Measurements from ENCODE around the gene GALNT15.

GALNT15 gene, protein sequence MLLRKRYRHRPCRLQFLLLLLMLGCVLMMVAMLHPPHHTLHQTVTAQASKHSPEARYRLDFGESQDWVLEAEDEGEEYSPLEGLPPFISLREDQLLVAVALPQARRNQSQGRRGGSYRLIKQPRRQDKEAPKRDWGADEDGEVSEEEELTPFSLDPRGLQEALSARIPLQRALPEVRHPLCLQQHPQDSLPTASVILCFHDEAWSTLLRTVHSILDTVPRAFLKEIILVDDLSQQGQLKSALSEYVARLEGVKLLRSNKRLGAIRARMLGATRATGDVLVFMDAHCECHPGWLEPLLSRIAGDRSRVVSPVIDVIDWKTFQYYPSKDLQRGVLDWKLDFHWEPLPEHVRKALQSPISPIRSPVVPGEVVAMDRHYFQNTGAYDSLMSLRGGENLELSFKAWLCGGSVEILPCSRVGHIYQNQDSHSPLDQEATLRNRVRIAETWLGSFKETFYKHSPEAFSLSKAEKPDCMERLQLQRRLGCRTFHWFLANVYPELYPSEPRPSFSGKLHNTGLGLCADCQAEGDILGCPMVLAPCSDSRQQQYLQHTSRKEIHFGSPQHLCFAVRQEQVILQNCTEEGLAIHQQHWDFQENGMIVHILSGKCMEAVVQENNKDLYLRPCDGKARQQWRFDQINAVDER

DNA sequence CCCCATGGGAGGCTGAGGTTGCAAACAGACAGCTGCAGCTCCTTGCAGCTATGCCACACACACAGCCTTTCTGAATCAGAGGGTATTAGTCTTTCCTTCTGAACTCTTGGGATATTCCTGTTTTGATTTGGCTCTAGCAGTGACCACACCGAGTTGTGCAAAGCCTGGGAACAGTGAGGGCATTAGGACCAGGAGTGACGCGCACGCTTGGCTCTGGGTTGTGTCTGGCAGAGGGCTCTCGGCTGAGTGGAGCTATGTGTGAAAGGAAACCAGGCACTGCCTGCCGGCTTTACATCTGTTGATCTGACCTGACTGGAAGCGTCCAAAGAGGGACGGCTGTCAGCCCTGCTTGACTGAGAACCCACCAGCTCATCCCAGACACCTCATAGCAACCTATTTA lies at the start of gene GALNT15:
TSS of gene GALNT15 (plus strand) at position 292 of the 400 bp plus-strand sequence. CDS start 472 bp downstream, outside the sequence.
- DNase-seq (ENCODE audit: low read depth) = no peak

DNA sequence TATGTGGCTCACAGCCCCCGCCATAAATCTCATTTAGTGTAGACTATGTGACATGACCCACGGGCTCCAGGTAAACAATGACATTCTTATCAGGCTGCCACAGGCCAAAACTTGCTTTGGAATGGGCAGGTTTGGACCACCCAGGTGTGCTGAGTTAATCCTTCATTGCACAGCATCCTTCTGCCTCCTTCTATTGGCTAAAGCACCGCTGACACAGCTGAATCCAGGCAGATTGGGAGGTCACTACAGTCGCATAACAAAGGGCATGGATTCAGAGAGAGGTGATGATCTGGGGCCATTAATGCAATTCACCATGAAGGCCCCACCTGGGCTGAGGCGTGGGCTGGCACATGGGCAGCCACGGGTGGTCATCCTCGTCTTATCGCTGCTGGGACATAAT lies 47.8 kb upstream of the GALNT15 start:
- DNase-seq (ENCODE audit: low read depth) = no peak

DNA sequence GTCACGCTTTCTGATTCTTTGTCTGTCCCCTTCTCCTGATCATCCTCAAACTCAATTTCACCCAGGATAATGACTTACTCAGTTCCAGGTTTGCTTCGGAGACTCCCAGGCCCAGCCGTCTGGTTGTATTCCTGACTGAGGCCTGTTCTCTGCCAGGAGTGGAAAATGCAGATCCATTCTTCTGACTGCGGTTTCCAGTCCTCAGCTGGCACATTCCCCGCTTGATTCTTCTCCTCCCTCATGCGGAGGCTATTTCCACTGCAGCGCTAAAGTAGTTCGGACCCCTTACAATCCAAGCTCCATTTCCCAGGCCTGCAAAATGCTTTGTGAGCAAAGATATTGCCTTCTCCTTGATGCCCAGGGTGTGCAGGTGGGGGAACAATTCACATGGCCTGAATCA lies 47.2 kb upstream of the GALNT15 start:
- no peak for DNase-seq (ENCODE audit: low read depth)

DNA sequence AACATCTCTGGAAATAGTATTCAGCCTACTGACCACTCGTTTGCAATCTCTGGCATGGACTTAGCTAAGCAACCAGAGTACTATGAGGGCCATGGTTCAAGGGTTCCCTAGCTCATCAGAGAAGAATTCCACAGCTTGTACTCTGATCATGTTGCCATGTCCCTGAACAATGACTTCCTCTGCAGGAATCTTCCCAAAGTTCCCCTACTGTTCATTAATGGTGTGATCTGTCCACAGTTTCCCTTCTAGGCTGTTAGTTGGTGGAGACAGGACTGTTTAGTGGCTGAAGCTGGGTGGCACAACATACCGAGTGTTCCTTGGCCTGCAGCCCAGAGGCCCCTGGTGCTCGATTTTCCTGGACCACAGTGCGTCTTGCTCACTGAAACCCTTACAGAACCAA lies 44.4 kb upstream of the GALNT15 start:
- DNase-seq (ENCODE audit: low read depth) = no peak

DNA sequence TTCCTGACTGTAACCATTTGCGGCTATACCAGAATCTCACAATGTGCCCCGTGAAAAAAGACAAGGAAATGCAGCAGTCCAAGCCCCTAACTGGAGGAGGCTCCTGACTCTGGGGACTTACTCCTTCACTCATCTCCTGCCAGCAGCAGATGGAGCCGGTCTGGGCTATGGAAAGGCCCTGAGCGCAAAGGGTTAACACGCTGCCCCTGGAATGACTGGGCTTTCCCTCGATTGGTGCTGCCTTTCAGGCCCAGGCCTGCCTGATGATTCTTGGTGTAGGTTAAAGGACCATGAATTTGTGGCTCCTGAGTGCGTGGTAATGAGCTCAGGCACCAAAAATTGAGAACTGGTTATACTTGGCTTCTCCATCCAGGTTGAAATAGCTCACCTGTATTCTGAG lies 42.3 kb upstream of the GALNT15 start:
- no peak for DNase-seq (ENCODE audit: low read depth)

DNA sequence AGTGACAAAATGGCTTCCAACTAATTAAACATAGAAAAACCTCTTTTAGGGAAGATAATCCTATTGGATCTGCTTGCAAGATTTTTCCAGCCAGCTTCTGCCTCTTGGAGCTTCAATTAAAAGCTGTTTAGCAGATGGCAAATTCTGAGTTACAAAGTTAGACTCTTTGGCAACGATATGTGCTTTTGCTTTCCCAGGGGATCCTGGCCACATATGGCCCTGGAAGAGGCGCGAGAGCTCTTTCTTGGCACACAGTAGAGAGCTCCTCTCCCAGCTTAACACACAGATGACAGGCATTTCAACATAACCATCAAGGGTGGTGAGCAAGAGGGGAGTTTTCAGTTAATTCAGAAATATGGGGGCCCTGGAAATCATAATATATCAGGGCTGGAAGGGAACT lies 41.6 kb upstream of the GALNT15 start:
- no peak for DNase-seq (ENCODE audit: low read depth)

DNA sequence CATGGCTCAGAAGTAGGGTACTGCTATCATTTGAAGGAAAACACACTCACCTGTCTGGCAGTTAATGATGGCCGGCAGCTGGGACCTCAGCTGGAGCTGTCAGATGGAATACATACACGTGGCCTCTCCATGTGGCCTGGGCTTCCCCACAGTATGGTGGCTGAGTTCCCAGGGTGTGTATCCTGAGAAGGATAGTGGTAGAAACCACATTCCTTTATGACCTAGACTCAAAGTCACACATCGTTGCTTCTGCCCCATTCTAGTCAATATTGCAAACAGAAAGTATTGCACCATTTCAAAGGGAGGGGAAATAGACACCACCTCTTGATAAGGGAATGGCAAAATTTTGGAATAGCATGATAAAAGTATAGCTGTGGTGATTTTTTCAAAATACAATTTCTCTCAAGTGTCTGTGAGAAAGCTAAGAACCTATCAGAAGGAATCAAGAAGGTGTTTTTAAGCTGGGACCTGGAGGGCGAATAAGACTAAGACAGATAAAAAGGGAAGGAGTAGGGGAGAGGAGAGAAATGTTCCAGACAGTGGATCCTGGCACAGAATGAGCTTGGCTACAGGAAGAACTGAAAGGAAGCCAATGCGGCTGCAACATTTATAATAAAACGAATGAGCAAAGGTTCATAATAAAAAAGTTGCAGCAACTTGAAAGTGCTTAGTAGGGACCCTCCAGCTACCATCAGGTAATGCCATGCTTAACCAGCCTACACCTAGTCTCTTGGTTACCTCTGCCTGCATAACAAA lies 40.1 kb upstream of the GALNT15 start:
- DNase-seq (ENCODE audit: low read depth) = no peak

DNA sequence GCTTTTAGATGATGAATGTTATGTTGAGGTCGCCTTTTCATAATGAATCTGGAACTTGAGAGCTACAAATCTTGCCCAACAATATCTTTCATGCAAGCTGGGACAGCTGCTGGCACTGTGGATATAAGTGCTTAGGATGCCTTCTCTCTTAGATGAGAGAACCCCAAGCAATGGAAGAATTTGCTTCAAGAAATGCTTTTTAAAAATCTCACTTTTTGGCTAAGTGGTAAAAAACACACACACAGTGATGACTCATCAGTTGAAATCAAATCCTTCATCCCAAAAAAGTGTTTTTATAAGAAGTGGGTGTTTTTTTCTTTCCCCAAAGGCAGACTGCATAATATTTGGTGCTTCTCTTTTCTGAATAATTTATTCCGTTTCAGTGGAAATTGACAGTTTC lies 38.4 kb upstream of the GALNT15 start:
- no peak for DNase-seq (ENCODE audit: low read depth)

DNA sequence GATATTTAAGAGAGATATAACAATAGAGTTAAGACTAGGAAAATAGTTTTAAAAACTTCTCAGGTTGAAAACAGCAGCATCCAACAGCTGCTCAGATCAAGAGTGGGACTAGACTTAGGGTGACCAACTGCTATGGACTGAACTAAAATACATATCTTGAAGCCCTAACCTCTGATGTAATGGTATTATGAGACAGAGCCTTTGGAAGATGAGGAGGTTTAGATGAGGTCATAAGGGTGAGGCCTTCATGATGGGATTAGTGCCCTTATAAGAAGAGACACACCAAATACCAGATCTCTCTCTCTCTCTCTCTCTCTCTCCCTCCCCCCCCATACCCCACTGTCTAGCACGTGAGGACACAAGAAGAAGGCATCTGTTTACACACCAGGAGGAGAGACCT lies 37.4 kb upstream of the GALNT15 start:
- DNase-seq (ENCODE audit: low read depth) = no peak

DNA sequence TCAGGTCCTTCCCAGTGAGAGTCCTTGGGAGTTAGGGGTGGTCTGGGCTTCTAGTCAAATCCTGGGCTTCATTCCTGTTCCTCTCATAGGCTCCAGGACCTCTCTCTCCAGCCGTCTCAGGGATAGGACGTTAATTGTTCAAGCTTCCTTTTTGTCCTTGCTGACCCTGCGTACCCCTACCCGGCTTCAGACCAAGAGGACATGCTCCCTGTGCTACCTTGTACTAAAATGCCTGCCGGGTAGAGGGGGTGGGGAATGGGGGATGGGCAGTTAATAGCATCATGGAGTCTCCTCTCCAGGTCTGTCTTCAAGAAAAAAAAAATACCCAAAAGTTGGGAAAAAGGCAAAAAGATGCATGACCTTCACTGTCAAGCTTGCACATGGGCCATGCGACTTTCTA lies 36.5 kb upstream of the GALNT15 start:
- no peak for DNase-seq (ENCODE audit: low read depth)

DNA sequence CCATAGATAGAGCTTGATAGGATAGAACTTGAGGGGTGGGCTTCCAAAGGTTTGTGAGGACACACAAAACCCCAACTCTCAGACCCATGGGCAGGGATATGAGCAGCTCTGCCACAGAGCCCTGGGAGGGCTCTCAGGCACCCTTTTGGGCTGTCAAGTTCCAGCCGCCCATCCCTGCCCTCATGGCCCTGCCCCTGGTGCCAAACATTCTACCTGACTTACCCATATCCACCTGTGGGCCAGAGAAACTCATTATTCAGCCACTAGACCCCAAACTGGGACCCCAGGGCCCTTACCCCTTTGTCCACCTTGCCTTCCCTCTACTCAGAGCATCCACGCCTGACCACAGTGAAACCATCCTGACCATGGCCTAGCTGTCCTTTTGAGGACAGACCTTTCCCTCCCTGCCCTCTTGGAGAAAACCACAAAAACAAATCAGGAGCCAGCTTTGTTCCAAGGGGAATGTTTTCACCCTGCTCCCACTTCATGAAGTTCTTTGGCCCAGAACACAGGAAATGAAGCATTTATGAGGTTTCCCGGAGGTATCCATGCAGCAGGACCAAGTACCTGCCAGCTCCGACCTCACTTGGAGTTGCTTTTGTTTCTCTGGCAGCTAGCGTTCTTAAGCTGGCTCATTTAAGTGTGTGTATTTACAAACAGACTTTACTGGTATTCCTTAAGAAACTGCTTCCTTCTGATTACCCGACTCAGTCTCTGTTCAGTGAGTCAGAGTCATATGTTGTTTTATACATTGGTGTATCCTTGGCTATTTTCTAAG lies 34.2 kb upstream of the GALNT15 start:
- DNase-seq (ENCODE audit: low read depth) = no peak

DNA sequence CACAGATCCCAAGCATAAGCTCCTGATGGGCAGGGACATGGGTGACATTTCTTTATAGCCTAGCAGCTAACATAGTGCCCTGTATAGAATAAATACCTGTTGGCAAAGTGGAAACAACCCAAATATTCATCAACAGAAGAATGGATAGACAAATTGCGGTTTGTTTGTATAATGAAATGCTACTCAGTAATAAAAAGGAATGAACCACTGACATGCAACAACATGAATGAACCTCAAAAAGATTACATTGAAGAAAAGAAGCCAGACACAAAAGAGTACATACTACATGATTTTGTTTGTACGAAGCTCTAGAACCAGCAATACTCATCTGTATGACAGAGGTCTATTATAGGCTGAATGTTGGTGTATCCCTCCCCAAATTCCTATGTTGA lies 33.6 kb upstream of the GALNT15 start:
- DNase-seq (ENCODE audit: low read depth) = no peak

DNA sequence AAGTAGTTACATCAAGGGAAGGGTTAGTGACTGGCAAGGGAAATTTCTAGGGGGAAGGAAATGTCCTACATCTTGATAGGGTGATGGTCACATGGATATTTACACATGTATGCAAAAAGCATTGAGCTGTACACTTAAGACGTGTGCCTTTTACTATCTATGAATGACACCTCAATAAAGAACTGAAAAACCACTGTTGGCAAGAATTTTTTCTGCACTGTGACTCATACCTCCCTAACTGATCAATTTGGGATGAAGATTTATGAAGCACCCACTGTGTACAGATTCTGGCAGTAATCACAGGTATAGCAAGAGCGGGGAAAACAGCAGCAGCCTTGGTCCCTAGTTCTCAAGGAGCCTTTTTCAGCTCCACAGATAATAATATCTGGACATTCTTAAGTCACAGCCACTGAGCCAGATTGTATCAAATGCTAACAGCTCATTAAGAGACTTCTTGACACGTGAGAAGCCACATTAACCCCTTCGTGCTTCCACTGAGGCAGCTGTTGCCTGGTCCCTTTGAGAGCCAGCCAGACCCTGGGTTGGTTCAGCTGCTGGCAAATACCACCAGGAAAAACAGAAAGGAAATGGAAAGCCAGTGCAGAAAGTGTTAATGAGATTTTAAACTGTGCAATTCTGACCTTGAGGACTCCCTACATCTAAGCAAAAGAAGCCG lies 32.0 kb upstream of the GALNT15 start:
- no peak for DNase-seq (ENCODE audit: low read depth)

DNA sequence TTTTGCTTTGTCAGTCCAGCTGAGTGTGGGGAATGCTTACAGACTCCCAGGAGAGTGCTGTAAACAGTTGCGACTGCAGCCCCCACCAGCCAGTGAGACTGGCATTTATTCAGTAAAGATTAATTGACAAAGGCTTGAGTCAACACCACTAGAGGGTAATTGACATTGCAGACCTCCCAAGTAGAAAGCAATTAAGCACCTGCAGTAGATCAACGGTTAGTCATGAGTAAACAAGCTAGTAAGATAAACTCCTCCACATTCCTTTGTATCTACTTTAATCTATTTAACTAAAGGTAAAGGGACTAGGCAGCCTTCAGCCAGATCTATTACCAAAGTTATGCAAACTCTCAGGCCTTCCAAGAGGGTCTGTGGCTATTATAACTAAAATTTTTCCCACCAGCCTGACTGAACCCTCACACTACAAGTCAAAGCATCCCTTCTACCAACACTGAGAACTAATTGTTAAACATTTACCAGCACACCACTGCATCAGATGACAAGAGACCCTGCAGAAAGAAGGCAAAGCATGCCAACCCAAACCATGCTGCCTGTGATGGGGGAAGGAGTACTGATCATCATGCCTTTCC lies 30.5 kb upstream of the GALNT15 start:
- no peak for DNase-seq (ENCODE audit: low read depth)

DNA sequence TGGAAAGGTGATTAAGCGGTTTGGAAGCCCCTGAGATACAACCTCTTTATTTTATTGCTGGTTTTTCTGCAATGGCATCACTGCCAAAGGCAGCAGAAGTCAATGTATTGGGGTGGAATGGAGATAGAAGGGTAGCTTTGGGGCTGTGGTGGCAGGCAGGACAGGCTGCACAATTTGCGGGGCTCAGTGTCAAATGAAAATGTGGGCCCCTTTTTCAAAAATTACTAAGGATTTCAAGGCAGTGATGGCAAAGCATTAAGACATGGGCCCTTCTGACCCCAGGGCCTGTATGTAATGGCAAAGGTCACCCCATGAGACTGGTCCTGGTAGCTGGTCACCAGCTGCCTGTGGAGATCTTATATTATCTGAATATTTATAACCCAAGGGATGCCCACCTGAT lies 29.3 kb upstream of the GALNT15 start:
- no peak for DNase-seq (ENCODE audit: low read depth)

DNA sequence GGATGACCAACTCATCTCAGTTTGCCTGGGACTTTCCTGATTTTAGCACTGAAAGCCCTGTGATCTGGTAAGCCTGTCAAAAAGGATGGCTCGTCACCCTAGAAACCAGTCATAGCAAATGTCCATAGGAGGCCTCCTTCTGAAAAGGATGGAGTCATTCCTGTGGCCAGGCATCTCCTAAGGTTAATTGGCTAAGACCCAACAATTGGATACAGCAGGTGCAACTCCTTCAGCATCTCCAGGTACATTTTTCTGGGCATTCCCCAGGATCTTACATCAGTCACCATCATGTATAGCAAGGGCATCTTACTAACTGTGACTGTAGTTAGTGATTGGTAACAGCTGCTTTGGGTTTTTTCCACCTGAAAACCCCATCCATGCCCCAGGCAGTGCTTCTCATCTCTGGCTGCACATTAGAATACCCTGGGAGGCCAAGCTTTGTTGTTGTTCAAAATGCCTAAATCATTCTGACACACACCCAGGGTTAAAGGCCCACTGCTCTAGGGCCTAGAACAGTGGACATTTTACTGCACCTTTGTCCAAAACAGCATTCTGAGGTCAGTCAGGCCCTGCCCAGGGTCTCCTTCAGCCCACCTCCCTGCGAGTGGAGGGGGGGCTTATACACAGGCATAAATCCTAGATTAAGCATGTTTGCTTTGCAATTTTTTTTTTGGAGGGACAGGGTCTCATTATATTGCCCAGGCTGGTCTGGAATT lies 28.3 kb upstream of the GALNT15 start:
- DNase-seq (ENCODE audit: low read depth) = no peak

DNA sequence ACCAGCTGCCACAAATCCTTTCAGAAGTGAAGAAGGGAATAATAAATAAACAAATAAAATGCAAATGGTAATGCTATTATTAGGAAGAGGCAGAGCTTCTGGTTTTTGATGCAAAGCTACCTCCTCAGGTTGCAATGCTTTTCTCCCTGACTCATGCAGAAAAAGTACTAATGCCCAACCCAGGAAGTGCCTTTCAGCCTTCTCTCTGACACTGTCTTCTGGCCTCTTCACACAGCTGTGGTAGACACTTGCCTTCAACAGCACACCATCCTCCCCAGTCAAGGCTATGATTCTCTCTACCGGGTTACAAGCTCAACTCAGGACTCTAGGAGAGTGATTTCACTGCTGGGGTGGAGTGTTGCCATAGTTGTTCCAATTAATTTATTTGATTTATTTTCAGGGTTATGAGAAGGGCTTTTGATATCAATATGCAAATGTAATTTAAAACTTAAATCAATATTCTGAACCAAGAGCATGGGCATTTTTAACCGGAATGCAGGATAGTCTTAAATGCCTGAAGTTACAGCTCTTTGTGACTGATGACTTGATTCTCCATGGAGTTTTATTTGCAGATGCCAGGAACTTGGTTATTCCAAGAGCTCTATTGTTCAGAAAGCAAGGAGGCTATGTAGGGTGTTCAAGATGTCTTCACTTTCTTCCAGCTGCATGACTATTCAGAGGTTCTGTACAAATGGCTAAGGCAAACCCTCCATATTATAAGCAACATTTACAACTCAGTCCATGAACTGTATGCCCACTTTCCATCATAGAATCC lies 27.1 kb upstream of the GALNT15 start:
- no peak for DNase-seq (ENCODE audit: low read depth)

DNA sequence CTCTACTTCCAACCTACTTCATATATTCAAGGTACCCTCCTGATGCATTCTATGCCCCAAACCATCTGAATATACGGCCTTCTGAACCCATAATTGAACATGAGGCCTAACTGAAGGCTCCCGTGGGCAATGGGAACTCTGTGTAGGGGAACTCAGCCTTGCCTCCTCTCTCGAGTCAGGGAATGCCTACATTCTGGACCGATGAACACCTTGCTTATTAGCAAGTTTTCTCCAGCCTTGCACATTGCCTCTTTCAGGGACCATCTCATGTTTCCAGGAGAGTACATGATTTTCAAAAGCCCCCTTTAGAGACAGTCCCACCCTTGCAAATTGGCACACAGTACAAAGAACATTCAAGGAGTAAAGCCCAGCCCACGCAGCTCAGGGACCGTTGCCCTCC lies 26.3 kb upstream of the GALNT15 start:
- no peak for DNase-seq (ENCODE audit: low read depth)

DNA sequence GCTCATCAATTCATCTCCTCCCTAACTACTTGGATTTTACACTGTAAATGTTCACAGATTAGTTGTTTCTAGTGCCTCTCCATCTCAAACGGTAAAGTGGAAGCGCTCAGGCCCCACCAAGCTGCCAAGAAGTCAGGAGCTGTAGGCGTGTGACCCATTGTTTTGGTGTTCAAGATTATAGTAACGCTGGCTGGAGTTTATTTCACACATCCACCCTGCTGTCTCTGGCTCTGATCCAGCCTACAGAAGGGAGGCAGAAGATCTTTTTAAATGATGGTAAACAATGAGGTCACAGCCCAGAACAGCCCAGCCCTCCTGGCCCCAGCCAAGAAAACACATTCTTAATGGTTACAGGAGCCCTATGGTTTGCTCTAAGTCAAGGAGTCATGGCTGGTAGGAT lies 25.7 kb upstream of the GALNT15 start:
- no peak for DNase-seq (ENCODE audit: low read depth)

DNA sequence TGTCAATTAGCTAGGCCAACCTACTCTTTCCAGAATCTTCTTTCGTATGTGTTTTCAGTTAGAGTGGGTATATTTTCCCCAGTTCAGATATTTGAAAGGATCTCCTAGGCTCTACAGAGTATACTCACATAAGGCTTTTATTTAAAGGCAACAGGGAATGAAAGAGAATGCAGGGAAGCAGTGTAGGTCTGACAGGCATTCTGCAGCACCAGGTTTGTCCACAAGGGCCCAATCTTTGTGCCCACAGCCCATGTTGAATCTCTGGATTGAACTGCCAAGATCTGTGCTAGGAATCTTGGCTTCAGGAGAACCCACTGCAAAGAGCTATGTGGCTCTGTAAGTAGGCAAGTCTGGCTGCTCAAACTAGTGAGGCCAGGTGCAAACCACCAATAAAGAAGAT lies 24.2 kb upstream of the GALNT15 start:
- no peak for DNase-seq (ENCODE audit: low read depth)

Data from activated T-cell treated with anti-CD3 and anti-CD28 coated beads for 48 hours (primary cell).